RWPE2 (cell line): ENCODE data around the gene ZBTB7C.

Experiments used
- ATAC-seq: fragments of 200-7000 bp; cut with Tn5 transposase; 3 replicates; pipeline ENCODE4 v1.9.1; 2021; ENCODE audit warnings: low read depth
- DNase-seq: peaks from one replicate; pipeline ENCODE4 v3.0.0-alpha.2; 2020; ENCODE audit warnings: low spot score
- H3K27ac ChIP-seq: fragments of 450-650 bp; 2 replicates; pipeline ENCODE4 v1.5.1; 2017; ENCODE audit warnings: mild to moderate bottlenecking; ENCODE audit not compliant: poor library complexity, severe bottlenecking
- H3K27me3 ChIP-seq: fragments of 250-450 bp; sonication (Bioruptor Pico); 2 replicates; pipeline ENCODE4 v1.5.1; 2021; ENCODE audit warnings: mild to moderate bottlenecking, moderate library complexity; ENCODE audit not compliant: insufficient read depth, poor library complexity, severe bottlenecking
- H3K36me3 ChIP-seq: fragments of 250-450 bp; sonication (Bioruptor Pico); 2 replicates; pipeline ENCODE4 v1.5.1; 2020; ENCODE audit warnings: low read depth, mild to moderate bottlenecking, moderate library complexity
- H3K4me1 ChIP-seq: fragments of 250-450 bp; sonication (Bioruptor Pico); 2 replicates; pipeline ENCODE4 v1.5.1; 2021; ENCODE audit warnings: mild to moderate bottlenecking, moderate library complexity; ENCODE audit not compliant: insufficient read depth, poor library complexity, severe bottlenecking
- H3K4me3 ChIP-seq: fragments of 250-450 bp; sonication (Bioruptor Pico); 2 replicates; pipeline ENCODE4 v1.5.1; 2021; ENCODE audit warnings: mild to moderate bottlenecking, moderate library complexity; ENCODE audit not compliant: severe bottlenecking
- H3K9me3 ChIP-seq: fragments of 250-450 bp; sonication (Bioruptor Pico); 2 replicates; pipeline ENCODE4 v1.5.1; 2021; ENCODE audit warnings: mild to moderate bottlenecking, moderate library complexity; ENCODE audit not compliant: severe bottlenecking
- TF ChIP-seq, protein P1 (sequence below): fragments of 450-650 bp; IDR thresholded peaks from one replicate; pipeline ENCODE4 v1.5.1; 2017; ENCODE audit warnings: mild to moderate bottlenecking, moderate library complexity; ENCODE audit not compliant: poor library complexity, severe bottlenecking

The ZBTB7C gene

DNA sequence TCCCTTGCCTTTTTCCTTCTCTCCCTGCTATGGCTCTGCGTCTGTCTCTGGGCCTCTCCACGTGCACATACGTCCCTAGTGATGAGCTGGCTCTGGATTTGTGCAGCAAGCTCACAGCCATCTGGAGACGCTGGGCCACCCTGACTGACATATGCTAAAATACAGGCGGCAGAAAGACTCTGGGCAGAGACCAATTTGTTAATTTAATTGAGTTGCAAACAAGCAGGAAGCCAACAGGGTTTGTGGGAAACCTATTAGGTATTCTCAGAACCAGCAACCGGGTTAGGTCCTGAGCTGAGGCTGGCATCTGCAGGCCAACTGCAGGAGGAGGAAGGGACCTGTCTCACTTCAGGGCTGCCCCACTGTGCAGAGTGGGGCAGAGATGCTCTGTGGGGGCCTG, 425.2 kb downstream of the ZBTB7C start:
- TF ChIP-seq, protein P1, sequence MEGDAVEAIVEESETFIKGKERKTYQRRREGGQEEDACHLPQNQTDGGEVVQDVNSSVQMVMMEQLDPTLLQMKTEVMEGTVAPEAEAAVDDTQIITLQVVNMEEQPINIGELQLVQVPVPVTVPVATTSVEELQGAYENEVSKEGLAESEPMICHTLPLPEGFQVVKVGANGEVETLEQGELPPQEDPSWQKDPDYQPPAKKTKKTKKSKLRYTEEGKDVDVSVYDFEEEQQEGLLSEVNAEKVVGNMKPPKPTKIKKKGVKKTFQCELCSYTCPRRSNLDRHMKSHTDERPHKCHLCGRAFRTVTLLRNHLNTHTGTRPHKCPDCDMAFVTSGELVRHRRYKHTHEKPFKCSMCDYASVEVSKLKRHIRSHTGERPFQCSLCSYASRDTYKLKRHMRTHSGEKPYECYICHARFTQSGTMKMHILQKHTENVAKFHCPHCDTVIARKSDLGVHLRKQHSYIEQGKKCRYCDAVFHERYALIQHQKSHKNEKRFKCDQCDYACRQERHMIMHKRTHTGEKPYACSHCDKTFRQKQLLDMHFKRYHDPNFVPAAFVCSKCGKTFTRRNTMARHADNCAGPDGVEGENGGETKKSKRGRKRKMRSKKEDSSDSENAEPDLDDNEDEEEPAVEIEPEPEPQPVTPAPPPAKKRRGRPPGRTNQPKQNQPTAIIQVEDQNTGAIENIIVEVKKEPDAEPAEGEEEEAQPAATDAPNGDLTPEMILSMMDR: no peak
- Histone ChIP-seq H3K4me1 (no peaks in the 10 kb centered on the region), H3K27me3 (no peaks in the 10 kb centered on the region), H3K36me3 (no peaks in the 10 kb centered on the region), H3K4me3 (no peak overlapping the region), H3K27ac (no peak overlapping the region), H3K9me3 (no peaks in the 10 kb centered on the region)
- no peak for DNase-seq
- no peak for ATAC-seq

DNA sequence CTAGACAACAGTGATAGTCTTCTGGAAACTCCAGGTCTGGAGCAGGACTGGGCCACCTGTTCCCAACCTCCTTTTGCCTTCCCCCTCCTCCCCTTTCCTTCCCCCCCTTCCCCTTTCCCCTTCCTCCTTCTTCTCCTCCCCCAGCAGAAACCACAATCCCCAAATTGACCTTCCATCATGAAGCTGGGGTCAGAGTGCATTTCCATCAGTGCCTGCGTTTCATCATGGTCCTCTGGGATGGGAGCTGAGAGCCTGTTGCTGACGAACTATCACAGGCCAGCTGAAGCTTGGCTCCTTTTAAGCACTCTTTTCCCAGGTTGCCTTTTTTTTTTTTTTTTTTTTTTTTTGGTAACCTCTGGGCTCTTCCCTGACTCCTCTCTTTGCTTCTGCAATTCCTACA, 426.1 kb downstream of the ZBTB7C start:
- Histone ChIP-seq H3K36me3 (no peaks in the 10 kb centered on the region), H3K9me3 (no peaks in the 10 kb centered on the region), H3K27me3 (no peaks in the 10 kb centered on the region), H3K4me3 (no peak overlapping the region), H3K4me1 (no peaks in the 10 kb centered on the region), H3K27ac (no peak overlapping the region)
- DNase-seq: no peak
- TF ChIP-seq, protein P1: no peak
- no peak for ATAC-seq

DNA sequence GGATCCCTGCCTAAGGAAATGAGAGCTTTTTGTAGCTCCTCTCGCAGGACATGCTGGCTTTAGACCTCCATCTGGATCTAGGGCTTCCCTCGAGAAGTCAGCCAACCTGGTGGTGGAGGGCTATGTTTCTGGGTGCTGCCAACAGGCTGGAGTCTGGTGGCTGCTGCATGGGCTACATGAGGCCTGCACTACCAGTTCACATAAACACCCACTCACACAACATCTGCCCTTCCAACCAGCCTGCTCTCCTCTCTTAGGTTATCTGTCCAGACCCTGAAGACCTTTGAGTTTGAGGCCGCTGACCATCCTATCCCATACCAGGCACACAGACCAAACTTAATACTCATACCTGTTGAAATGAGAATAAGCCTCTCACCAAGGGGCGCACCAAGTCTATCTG, 427.4 kb downstream of the ZBTB7C start:
- DNase-seq: no peak

DNA sequence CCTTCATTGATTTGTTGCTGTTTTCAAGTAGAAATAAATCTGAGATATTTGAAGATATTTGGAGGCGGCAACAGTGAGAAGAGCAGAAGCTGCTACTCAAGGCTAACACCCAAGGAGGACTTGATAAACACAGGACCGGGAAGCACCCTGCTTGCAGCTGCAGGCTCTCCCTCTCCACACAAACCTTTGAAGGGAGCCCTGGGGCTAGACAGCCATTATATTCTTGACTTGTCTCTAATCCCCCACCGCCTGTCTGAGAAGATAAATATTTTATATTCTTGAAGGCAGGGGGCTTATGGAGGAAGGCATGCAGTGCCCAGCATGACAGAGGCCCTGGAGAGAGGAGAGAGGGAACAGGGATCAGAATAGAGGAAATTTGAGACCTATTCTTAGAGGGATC, 427.9 kb downstream of the ZBTB7C start:
- no peak for ATAC-seq

More for the DNA sequence above, 427.4 kb downstream of the ZBTB7C start:
- H3K27ac ChIP-seq: no peak overlapping the region
- ATAC-seq: no peak
- no peaks in the 10 kb centered on the region for H3K9me3 ChIP-seq
- H3K27me3 ChIP-seq: no peaks in the 10 kb centered on the region
- H3K36me3 ChIP-seq: no peaks in the 10 kb centered on the region
- no peak overlapping the region for H3K4me3 ChIP-seq
- H3K4me1 ChIP-seq: no peaks in the 10 kb centered on the region
- TF ChIP-seq, protein P1: no peak

DNA sequence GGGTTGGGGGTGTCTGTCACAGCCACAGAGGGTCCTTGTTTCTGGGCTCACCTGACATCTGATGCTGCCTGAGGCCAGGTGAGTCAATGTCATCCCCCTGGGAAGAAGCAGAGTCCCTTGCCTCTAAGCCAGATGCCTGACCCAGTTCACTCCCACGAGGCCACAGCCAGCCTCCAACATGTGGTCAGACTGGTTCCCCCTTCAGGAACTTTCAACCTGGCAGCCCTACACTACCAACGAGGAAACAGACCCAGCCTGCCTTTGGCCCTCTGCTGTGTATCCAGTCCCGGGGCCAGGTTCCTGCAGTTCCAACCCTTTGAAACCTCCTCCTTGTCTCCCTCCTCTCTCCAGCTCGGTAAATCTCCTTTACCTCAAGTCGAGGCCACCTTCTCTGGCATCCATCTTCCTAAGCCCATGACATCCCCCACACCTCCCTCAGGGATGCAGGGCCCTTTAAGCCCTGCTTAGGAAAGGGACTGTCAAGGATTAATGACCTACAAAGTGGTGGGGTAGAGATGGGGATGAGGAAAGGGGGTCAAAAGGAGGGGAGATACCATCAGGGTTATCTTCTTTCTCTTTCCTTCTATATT, 429.5 kb downstream of the ZBTB7C start:
- Histone ChIP-seq H3K4me1 (no peaks in the 10 kb centered on the region), H3K36me3 (no peaks in the 10 kb centered on the region), H3K27me3 (no peaks in the 10 kb centered on the region), H3K9me3 (no peaks in the 10 kb centered on the region), H3K4me3 (no peak overlapping the region), H3K27ac (no peak overlapping the region)
- ATAC-seq (no peak), DNase-seq (no peak)
- TF ChIP-seq, protein P1: no peak

More for the DNA sequence above, 427.9 kb downstream of the ZBTB7C start:
- Histone ChIP-seq H3K27me3 (no peaks in the 10 kb centered on the region), H3K4me3 (no peak overlapping the region), H3K27ac (no peak overlapping the region), H3K9me3 (no peaks in the 10 kb centered on the region), H3K4me1 (no peaks in the 10 kb centered on the region), H3K36me3 (no peaks in the 10 kb centered on the region)
- no peak for DNase-seq
- TF ChIP-seq, protein P1: no peak
